H54 (cell line): ENCODE results near the gene HNRNPH3.
"Not testable (repeated sequence)": the region's sequence is repeated elsewhere in the genome, so short reads cannot be mapped to it uniquely, and the experiment has no call there.

Experiments
- DNase-seq: peaks from one replicate; pipeline ENCODE4 v3.0.0; 2011; ENCODE audit warnings: low spot score, mixed read lengths; ENCODE audit not compliant: insufficient read length
- FAIRE-seq: peaks from 3 replicates; lab custom pipeline; 2011; peaks lifted over from hg19 to GRCh38; lab: Jason Lieb, UNC
- POLR2A ChIP-seq: IDR thresholded peaks from 2 replicates; pipeline ENCODE4 v1.6.1; 2011; ENCODE audit warnings: low read depth, mild to moderate bottlenecking, low read length

Gene HNRNPH3

GRCh38 chr10:68315582-68315981, 16.3 kb upstream of the HNRNPH3 start:
- no peak for DNase-seq
- FAIRE-seq: no peak
- TF ChIP-seq POLR2A: no peak

- DNase-seq (no peak), FAIRE-seq (no peak)
- TF ChIP-seq POLR2A: no peak
These were observed 13.4 kb upstream of the HNRNPH3 start for GRCh38 chr10:68318331-68319059.

- not testable (repeated sequence) for FAIRE-seq, DNase-seq
These were observed 7.5 kb upstream of the HNRNPH3 start for GRCh38 chr10:68324396-68324795.

- no peak for TF ChIP-seq POLR2A
- FAIRE-seq: peak; percentile 6
- peak; percentile 54 for DNase-seq
These were observed 3.7 kb upstream of the HNRNPH3 start for GRCh38 chr10:68327889-68328786.

GRCh38 chr10:68329506-68329861, 2.4 kb upstream of the HNRNPH3 start:
- no peak for TF ChIP-seq POLR2A
- FAIRE-seq: no peak
- no peak for DNase-seq

- TF ChIP-seq POLR2A: no peak
- no peak for FAIRE-seq
- no peak for DNase-seq
These were observed 911 bp upstream of the HNRNPH3 start for GRCh38 chr10:68330852-68331454.

- peak; percentile 28 for DNase-seq
- FAIRE-seq: peak; percentile 66
- peak; percentile 72 for TF ChIP-seq POLR2A
These were observed 594 bp downstream of the HNRNPH3 start, which contains the start of gene PBLD for GRCh38 chr10:68332259-68333057. TSS of gene PBLD (minus strand) at chr10:68332928. CDS start at chr10:68306844, 26,084 bp downstream.

GRCh38 chr10:68333058-68333395, 1.2 kb downstream of the HNRNPH3 start:
- no peak for DNase-seq
- no peak for TF ChIP-seq POLR2A
- peak; percentile 20 for FAIRE-seq

GRCh38 chr10:68333440-68334431, 1.9 kb downstream of the HNRNPH3 start:
- no peak for DNase-seq
- FAIRE-seq: no peak
- TF ChIP-seq POLR2A: no peak

- FAIRE-seq: no peak
- DNase-seq: no peak
- no peak for TF ChIP-seq POLR2A
These were observed 3.0 kb downstream of the HNRNPH3 start for GRCh38 chr10:68334672-68335467.

GRCh38 chr10:68336754-68337351, 5.0 kb downstream of the HNRNPH3 start:
- TF ChIP-seq POLR2A: no peak
- peak; percentile 75 for FAIRE-seq
- no peak for DNase-seq
